PC-9 (cell line): ENCODE measurements around the gene PPP1R27. TPM values are rescaled to one million over a fixed set of nuclear protein-coding genes. Genes with fewer than 3 reads are reported as not detected.

Experiments
- BruUV-seq: library from RNA; stranded (reverse); fragments of 400-500 nt; replicated peaks from 2 replicates; lab custom pipeline; 2021; lab: Mats Ljungman, UMichigan
- CTCF ChIA-PET: fragments of 300-600 bp; sonication (Branson Sonifier 250); formaldehyde crosslinking; loops from one replicate; lab custom pipeline; 2022; ENCODE audit warnings: antibody characterized with exemption; lab: Charles Lee
- POLR2A ChIA-PET: fragments of 300-600 bp; sonication (Branson Sonifier 250); formaldehyde crosslinking; loops from one replicate; lab custom pipeline; 2022; ENCODE audit warnings: antibody characterized with exemption; ENCODE audit not compliant: unreplicated experiment; lab: Charles Lee
- DNase-seq, 2 experiments: peaks; one replicate each; pipeline versions ENCODE4 v3.0.0 to v3.0.0-alpha.2; 2015 to 2022; ENCODE audit warnings: mixed read lengths in 1 of 2
- H2AFZ ChIP-seq: fragments of 200-600 bp; sonication (generic); 2 replicates; pipeline ENCODE4 v1.8.1; 2017; ENCODE audit warnings: antibody characterized with exemption
- H3F3A ChIP-seq: fragments of 200-600 bp; sonication (generic); 2 replicates; pipeline ENCODE4 v1.8.1; 2017; ENCODE audit warnings: antibody characterized with exemption, mild to moderate bottlenecking, low read depth; ENCODE audit not compliant: insufficient read depth
- H3K27ac ChIP-seq: fragments of 200-600 bp; sonication (generic); 2 replicates; pipeline ENCODE4 v1.6.1; 2016; ENCODE audit warnings: mixed run types
- H3K27me3 ChIP-seq: fragments of 200-600 bp; sonication (generic); 2 replicates; pipeline ENCODE4 v1.6.1; 2016; ENCODE audit warnings: low read depth, mixed run types; ENCODE audit not compliant: insufficient read depth
- H3K36me3 ChIP-seq: fragments of 200-600 bp; sonication (generic); 2 replicates; pipeline ENCODE4 v1.6.1; 2016; ENCODE audit warnings: low read depth, mixed run types
- H3K4me1 ChIP-seq: fragments of 200-600 bp; sonication (generic); replicated peaks from 2 replicates; pipeline ENCODE4 v1.6.1; 2016; ENCODE audit warnings: mixed run types; ENCODE audit not compliant: insufficient read depth
- H3K4me2 ChIP-seq: fragments of 200-600 bp; sonication (generic); 2 replicates; pipeline ENCODE4 v1.6.1; 2017; ENCODE audit warnings: mixed run types
- H3K4me3 ChIP-seq: fragments of 200-600 bp; sonication (generic); 2 replicates; pipeline ENCODE4 v1.6.1; 2016; ENCODE audit warnings: mixed run types
- H3K79me2 ChIP-seq: fragments of 200-600 bp; sonication (generic); 2 replicates; pipeline ENCODE4 v1.6.1; 2017; ENCODE audit warnings: low read depth, mixed run types
- H3K9me2 ChIP-seq: fragments of 200-600 bp; sonication (generic); 2 replicates; pipeline ENCODE4 v1.8.1; 2017; ENCODE audit warnings: mild to moderate bottlenecking; ENCODE audit not compliant: insufficient read depth
- H3K9me3 ChIP-seq: fragments of 200-600 bp; sonication (generic); 2 replicates; pipeline ENCODE4 v1.8.1; 2016; ENCODE audit warnings: low read depth; ENCODE audit not compliant: insufficient read depth
- H4K20me1 ChIP-seq: fragments of 200-600 bp; sonication (generic); 2 replicates; pipeline ENCODE4 v1.8.1; 2017; ENCODE audit not compliant: insufficient read depth
- EZH2 ChIP-seq: fragments of 200-600 bp; sonication (generic); IDR thresholded peaks from 2 replicates; pipeline ENCODE4 v1.8.0; 2017; ENCODE audit warnings: antibody characterized with exemption, low read depth
- intact Hi-C: fragments of 100-400 bp; cut with micrococcal nuclease; formaldehyde crosslinking; loops from one replicate; pipeline ENCODE4 v1.10.0; 2022; ENCODE audit not compliant: unreplicated experiment
- total RNA-seq: library from RNA; stranded (reverse); gene quantifications from 2 replicates; pipeline ENCODE4 v1.2.3, GENCODE V29; 2021
- TF ChIP-seq, protein P1 (sequence below): fragments of 200-600 bp; sonication (generic); conservative IDR thresholded peaks from 2 replicates; pipeline ENCODE4 v1.6.1; 2017; ENCODE audit warnings: mixed run types, antibody characterized with exemption, mild to moderate bottlenecking, moderate library complexity

Gene PPP1R27
- total RNA-seq, 1 experiment from 2014 or later, result not detected

DNA sequence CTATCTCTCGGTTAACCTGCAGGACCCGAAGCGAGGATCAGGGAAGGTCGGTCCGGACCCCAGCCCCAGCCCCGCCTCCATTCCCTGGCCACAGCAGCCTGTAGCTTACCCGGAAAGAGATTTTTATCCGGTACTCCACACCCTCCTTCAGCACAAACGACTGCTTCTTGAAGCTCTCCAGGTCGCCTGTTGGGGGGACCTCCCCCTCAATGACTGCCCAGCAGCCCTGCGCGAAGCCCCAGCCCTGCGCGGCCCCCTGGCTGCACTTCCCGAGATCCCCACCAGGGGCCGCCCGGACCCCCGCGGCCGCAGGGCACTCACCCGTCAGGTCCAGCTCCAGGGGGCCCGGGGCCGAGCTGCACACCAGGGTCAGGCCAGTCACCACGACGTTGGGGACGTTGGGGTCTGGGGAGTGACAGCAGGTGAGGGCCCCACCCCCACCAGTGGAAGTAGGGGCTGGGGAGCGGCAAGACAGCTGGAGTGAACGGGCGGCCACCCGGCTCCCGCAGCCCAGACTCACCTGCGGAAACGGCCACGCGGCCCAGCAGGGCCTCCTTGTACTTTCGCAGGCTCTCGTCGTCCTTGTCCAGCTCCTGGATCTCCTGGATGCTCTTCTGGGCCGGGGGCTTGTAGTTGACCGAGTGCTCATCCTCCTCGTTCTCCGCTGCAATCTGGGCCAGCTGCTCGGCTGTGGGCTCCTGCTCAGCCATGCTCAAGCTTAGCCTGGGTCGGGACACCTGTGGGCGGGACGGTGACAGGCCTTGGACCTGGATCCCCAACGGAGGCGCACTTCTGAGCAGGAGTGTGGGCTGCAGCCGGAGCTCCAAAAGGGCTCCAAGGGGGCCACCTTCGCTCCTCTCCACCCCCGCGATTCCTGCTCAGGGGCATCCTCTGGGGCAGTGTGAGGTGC lies 34.6 kb upstream of the PPP1R27 start:
- H3K4me2 ChIP-seq, result peak overlapping the region; percentile 80
- no peak for TF ChIP-seq EZH2
- TF ChIP-seq, protein P1, sequence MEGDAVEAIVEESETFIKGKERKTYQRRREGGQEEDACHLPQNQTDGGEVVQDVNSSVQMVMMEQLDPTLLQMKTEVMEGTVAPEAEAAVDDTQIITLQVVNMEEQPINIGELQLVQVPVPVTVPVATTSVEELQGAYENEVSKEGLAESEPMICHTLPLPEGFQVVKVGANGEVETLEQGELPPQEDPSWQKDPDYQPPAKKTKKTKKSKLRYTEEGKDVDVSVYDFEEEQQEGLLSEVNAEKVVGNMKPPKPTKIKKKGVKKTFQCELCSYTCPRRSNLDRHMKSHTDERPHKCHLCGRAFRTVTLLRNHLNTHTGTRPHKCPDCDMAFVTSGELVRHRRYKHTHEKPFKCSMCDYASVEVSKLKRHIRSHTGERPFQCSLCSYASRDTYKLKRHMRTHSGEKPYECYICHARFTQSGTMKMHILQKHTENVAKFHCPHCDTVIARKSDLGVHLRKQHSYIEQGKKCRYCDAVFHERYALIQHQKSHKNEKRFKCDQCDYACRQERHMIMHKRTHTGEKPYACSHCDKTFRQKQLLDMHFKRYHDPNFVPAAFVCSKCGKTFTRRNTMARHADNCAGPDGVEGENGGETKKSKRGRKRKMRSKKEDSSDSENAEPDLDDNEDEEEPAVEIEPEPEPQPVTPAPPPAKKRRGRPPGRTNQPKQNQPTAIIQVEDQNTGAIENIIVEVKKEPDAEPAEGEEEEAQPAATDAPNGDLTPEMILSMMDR, result peak; percentile 69
- ChIA-PET CTCF (interaction anchor here (0.6 to 0.8 kb wide), 2 partner anchors 54 to 60 kb away, joined by 3 to 4 read pairs; no protein-coding TSS in a partner anchor), POLR2A (interaction anchor here (0.6 to 1.2 kb wide), 2 partner anchors 8 to 14 kb away, joined by 3 to 12 read pairs; no protein-coding TSS in a partner anchor)
- no TSS peak for BruUV-seq
- H3K27ac ChIP-seq, result peak overlapping the region; percentile 59; the same call in 1 of the 2 replicates
- H3K9me3 ChIP-seq, result no peaks in the 10 kb centered on the region
- H3K9me2 ChIP-seq, result no peaks in the 10 kb centered on the region
- intact Hi-C loops, result loop anchor here (2.0 to 5.0 kb wide), 2 partner anchors 58 to 153 kb away; partner anchors contain the start of genes CENPX, LRRC45 and MAFG
- DNase-seq, result peak in 1 of 2 experiments; percentile 58
- 0 out of 2 replicates have a peak, but pooled peaks cover 14% of the 10 kb centered on the region for H3K4me1 ChIP-seq
- peaks cover 33% of the 10 kb centered on the region for H3K79me2 ChIP-seq
- H3K27me3 ChIP-seq, result no peaks in the 10 kb centered on the region
- H3K4me3 ChIP-seq, result peak overlapping the region; percentile 67
- H3F3A ChIP-seq, result peaks cover 70% of the 10 kb centered on the region
- no peak overlapping the region for H2AFZ ChIP-seq
- H4K20me1 ChIP-seq, result peaks cover 28% of the 10 kb centered on the region
- H3K36me3 ChIP-seq, result no peaks in the 10 kb centered on the region

DNA sequence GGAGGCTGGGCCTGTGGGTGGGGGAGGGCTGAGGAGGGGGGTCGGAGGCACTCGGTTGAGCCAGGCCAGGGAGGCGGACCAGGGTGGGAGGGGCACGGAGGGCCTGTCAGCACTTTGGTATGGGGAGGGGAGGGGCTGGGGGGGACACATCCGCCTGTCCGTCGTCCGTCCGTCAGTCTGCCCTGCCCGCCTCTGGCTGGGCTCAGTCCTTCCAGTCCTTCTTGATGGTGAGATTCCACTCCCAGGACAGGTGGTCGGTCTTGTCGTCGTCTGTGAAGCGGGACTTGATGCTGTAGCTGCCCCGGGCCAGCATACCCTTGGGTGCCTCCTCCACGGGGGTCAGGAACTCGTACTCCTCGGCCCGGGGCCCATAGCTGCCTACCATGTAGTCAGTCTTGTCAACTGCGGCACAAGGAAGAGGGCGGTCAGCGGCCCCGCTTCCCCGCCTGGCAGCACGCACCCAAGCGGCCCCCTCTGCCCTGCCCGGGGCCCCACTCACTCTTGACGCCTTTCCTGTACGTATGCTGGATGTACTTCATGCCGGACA lies 33.9 kb upstream of the PPP1R27 start:
- Histone ChIP-seq H3K27me3 (no peaks in the 10 kb centered on the region), H3K79me2 (peaks cover 39% of the 10 kb centered on the region), H3F3A (peaks cover 65% of the 10 kb centered on the region), H3K9me2 (no peaks in the 10 kb centered on the region), H3K4me2 (peak overlapping the region; percentile 80; the same call in 1 of the 2 replicates), H3K27ac (no peak overlapping the region), H3K4me3 (no peak overlapping the region), H3K36me3 (no peaks in the 10 kb centered on the region), H3K4me1 (0 out of 2 replicates have a peak, but pooled peaks cover 14% of the 10 kb centered on the region), H3K9me3 (no peaks in the 10 kb centered on the region), H4K20me1 (peaks cover 29% of the 10 kb centered on the region), H2AFZ (no peak overlapping the region)
- no TSS peak for BruUV-seq
- DNase-seq, result peak; percentile 40 to 85
- intact Hi-C loops, result loop anchor here (1.0 to 5.0 kb wide), 2 partner anchors 44 to 59 kb away; partner anchors contain the start of gene MAFG
- ChIA-PET POLR2A (interaction anchor here (1.2 kb wide), 1 partner anchor 8 kb away, joined by 3 read pairs; no protein-coding TSS in a partner anchor), CTCF (interaction anchor here (0.6 kb wide), 1 partner anchor 54 kb away, joined by 4 read pairs; no protein-coding TSS in a partner anchor)
- no peak for TF ChIP-seq EZH2
- TF ChIP-seq, protein P1, result no peak
